Activated naive CD8-positive, alpha-beta T cell treated with anti-CD3 and anti-CD28 coated beads, Interleukin-2, amount 50 U/mL, for 24 hours (primary cell): ENCODE results near the gene REEP3.
"Not testable (repeated sequence)": the region's sequence is repeated elsewhere in the genome, so short reads cannot be mapped to it uniquely, and the experiment has no call there.

ENCODE experiments used
- ATAC-seq: fragments of 150-1000 bp; cut with Tn5 transposase; one replicate; pipeline ENCODE4 v1.10.0; 2021
- DNase-seq: peaks from one replicate; pipeline ENCODE4 v3.0.0; 2021
- H3K27ac Mint-ChIP-seq: one replicate; pipeline ENCODE4 v1.8.0; 2021; ENCODE audit warnings: mild to moderate bottlenecking, mixed read lengths
- H3K27me3 Mint-ChIP-seq: one replicate; pipeline ENCODE4 v1.8.0; 2021; ENCODE audit warnings: mixed read lengths
- H3K36me3 Mint-ChIP-seq: one replicate; pipeline ENCODE4 v1.8.0; 2021; ENCODE audit warnings: low read depth, mixed read lengths
- H3K4me1 Mint-ChIP-seq: one replicate; pipeline ENCODE4 v1.8.0; 2021; ENCODE audit warnings: mixed read lengths
- H3K4me3 Mint-ChIP-seq: one replicate; pipeline ENCODE4 v1.8.0; 2021; ENCODE audit warnings: mild to moderate bottlenecking, moderate library complexity, mixed read lengths
- H3K9me3 Mint-ChIP-seq: one replicate; pipeline ENCODE4 v1.8.0; 2021; ENCODE audit warnings: mixed read lengths

The REEP3 gene

DNA sequence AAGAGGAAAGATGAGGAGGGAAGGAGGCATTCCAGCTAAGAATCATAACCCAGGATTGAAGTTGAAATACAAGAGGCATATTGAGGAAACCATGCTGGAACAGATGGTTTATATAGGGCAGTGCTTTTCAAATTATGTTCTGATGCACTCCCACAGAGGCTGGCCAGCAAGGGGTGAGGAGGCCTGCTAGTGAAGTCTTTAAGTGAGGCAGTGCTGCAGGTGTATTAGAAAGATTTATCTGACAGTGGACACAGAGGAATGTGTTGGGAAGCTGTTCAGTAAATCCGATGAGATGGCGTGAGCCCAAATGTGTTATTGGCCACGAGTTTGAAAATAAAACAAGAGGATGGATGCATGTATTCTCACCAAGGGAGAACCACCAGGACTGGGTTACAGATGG, 28.6 kb downstream of the REEP3 start:
- Mint-ChIP-seq H3K27me3 (no peaks in the 10 kb centered on the region), H3K36me3 (peaks cover 6% of the 10 kb centered on the region), H3K9me3 (no peaks in the 10 kb centered on the region), H3K27ac (no peak overlapping the region), H3K4me3 (no peak overlapping the region), H3K4me1 (peaks cover 17% of the 10 kb centered on the region)
- DNase-seq (no peak), ATAC-seq (no peak)

DNA sequence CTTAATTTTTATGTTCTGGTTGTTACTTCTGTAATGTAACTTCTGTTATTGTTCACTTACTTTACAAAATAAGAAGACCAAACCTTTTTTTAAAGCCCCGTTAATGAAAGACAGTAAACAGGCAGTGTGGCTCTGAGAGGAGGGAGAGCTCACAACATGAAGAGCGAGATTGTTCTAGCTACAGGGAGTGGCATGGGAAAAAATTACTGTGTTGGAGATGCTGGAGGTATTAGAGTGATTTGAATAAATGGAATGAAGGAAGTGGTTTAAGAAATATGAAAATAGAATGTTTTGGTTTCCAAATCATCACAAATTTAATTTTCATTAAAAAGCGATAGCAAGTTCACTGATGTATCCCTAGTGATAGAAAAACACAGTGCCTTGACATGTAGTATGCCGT, 31.8 kb downstream of the REEP3 start:
- DNase-seq (no peak), ATAC-seq (no peak)
- Mint-ChIP-seq H3K9me3 (no peaks in the 10 kb centered on the region), H3K27me3 (no peaks in the 10 kb centered on the region), H3K27ac (no peak overlapping the region), H3K4me1 (peaks cover 24% of the 10 kb centered on the region), H3K4me3 (no peak overlapping the region), H3K36me3 (peaks cover 2% of the 10 kb centered on the region)

DNA sequence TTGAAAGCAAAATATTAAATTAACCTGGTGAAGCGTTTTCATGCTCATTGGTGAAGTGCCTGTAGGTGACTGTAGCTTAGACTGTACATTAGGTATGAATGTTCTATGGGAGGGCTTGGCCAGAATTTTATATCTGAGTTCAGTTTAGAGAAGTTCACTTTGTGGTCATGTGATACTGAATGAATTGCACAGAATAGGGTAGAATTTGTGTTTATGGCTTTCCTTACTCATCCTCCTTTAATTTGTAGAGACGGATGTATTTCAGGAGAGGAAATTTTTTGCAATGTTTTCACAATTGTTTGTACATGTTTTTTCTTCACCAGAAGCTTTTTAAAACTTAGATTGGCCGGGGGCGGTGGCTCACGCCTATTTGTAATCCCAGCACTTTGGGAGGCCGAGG, 32.3 kb downstream of the REEP3 start:
- Mint-ChIP-seq H3K4me1 (peaks cover 24% of the 10 kb centered on the region), H3K27ac (no peak overlapping the region), H3K36me3 (peaks cover 2% of the 10 kb centered on the region), H3K4me3 (no peak overlapping the region), H3K27me3 (no peaks in the 10 kb centered on the region), H3K9me3 (no peaks in the 10 kb centered on the region)
- no peak for DNase-seq
- no peak for ATAC-seq

DNA sequence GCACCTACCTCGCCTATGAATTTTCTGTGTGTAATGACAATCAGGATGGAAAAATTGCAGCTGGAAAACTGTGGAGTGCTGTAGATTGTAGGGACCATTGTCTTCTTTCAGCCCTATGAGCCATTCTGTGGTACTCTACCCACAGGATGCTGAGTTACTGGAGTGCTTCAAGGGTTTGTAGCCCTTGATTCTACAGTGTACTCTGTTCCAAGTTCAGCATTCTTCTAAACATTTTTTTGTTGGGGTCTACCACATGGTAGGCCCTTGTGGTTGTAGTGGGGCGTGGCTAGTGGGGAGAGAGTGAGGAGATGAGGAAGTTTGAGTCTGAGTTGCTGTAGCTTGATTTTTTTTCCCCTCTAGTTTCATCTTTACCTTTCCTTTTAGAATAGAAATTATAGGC, 33.5 kb downstream of the REEP3 start:
- peak; percentile 79 for ATAC-seq
- Mint-ChIP-seq H3K27me3 (no peaks in the 10 kb centered on the region), H3K9me3 (no peaks in the 10 kb centered on the region), H3K4me1 (peaks cover 24% of the 10 kb centered on the region), H3K4me3 (no peak overlapping the region), H3K36me3 (peaks cover 2% of the 10 kb centered on the region), H3K27ac (peak overlapping the region; percentile 30)
- peak; percentile 28 for DNase-seq

DNA sequence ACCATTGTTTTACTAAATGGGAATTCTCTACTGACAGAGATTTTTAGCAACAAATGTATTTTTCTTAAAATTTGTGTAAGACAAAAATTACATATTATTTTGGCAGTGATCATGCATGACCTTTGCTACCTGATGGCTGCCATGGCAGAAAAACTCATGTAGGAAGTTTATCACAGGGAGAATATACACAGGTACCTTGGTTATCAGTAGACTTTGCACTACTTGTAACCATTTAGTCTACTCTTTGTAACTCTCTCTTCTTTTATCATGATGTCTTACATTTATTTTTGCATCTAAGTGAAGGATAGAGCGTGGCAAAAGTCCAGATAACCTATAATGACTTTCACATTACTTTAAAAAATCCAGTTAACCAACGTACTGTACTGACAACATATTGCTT, 34.1 kb downstream of the REEP3 start:
- no peak for ATAC-seq

DNA sequence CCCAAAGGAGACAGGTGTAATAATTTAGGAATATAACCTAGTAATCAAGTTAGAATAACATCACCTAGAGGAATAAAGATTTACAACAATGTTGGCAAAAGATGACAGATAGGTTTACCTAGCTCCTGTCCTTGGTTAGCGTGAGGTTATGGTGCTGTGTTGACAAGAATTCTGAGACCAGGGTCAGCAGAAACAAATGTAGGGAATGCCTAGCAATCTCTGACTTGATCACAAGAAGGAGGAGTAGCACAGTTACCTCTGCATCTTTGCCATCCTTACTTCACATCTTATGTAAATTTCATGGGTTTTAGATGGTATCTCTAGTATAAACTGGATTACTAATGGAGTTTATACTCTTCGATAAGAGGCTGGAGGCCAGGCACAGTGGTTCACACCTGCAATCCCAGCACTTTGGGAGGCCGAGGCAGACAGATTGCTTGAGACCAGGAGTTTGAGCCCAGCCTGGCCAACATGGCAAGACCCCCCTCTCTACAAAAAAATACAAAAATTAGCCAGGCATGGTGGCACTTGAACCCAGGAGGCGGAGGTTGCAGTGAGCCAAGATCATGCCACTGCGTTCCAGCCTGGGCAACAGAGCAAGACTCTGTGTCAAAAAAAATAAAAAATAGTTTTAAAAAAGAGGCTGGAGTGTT, 37.1 kb downstream of the REEP3 start:
- Mint-ChIP-seq H3K27ac (no peak overlapping the region), H3K4me1 (peaks cover 20% of the 10 kb centered on the region), H3K36me3 (peaks cover 2% of the 10 kb centered on the region), H3K9me3 (no peaks in the 10 kb centered on the region), H3K27me3 (no peaks in the 10 kb centered on the region), H3K4me3 (no peak overlapping the region)
- ATAC-seq (no peak), DNase-seq (no peak)

More for the DNA sequence above, 34.1 kb downstream of the REEP3 start:
- Mint-ChIP-seq H3K4me3 (no peak overlapping the region), H3K27me3 (no peaks in the 10 kb centered on the region), H3K27ac (no peak overlapping the region), H3K9me3 (no peaks in the 10 kb centered on the region), H3K36me3 (peaks cover 2% of the 10 kb centered on the region), H3K4me1 (peaks cover 24% of the 10 kb centered on the region)
- no peak for DNase-seq

DNA sequence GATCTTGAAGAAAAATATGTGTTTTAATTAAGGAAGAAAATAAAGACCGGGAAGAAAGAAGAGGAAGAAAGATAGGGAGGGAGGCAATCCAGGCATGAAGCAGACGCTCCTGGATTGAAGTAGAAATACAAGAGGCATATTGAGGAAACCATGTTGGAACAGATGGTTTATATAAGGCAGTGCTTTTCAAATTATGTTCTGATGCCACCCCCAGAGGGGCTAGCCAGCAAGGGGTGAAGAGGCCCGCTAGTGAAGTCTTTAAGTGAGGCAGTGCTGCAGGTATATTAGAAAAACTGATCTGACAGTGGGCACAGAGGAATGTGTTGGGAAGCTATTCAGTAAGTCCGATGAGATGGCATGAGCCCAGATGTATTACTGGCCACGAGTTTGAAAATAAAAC, 40.1 kb downstream of the REEP3 start:
- Mint-ChIP-seq H3K9me3 (no peaks in the 10 kb centered on the region), H3K36me3 (no peaks in the 10 kb centered on the region), H3K27ac (no peak overlapping the region), H3K27me3 (no peaks in the 10 kb centered on the region), H3K4me1 (peaks cover 7% of the 10 kb centered on the region), H3K4me3 (no peak overlapping the region)
- ATAC-seq (no peak), DNase-seq (no peak)

DNA sequence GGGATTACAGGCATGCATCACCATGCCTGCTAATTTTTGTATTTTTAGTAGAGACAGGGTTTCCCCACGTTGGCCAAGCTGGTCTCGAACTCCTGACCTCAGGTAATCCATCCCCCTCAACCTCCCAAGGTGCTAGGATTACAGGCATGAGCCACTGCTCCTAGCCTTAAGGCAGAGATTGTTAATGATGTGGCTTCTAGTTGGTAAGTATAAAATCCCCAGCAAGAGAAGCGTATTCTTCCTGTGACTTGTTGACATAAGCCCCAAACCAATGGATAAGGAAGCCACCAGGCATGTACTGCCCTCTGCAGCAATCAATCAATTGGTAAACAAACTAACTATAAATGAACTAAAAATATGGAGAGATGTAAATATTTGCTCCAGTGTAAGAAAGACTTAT, 41.2 kb downstream of the REEP3 start:
- Mint-ChIP-seq H3K4me1 (peaks cover 7% of the 10 kb centered on the region), H3K27ac (no peak overlapping the region), H3K9me3 (no peaks in the 10 kb centered on the region), H3K27me3 (no peaks in the 10 kb centered on the region), H3K4me3 (no peak overlapping the region), H3K36me3 (peaks cover 1% of the 10 kb centered on the region)
- ATAC-seq = no peak
- no peak for DNase-seq

DNA sequence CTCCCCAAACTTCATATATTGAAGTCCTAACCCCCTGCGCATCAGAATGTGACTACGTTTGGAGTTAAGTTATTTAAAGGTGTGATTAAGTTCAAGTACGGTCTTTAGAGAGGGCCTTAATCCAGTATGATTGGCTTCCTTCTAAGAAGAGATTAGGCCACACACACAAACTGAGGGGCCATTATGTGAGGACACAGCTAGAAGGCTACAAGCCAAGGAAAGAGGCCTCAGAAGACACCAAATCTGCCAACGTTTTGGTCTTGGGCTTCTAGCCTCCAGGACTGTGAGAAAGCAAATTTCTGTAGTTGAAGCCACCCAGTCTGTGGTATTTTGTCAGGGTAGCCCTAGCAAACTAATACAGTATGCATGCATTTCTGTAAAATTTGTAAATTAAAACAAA, 41.7 kb downstream of the REEP3 start:
- ATAC-seq (no peak), DNase-seq (no peak)
- no peak overlapping the region for H3K4me3 Mint-ChIP-seq
- no peaks in the 10 kb centered on the region for H3K9me3 Mint-ChIP-seq
- no peak overlapping the region for H3K27ac Mint-ChIP-seq
- no peaks in the 10 kb centered on the region for H3K27me3 Mint-ChIP-seq
- peaks cover 3% of the 10 kb centered on the region for H3K36me3 Mint-ChIP-seq
- H3K4me1 Mint-ChIP-seq = peaks cover 7% of the 10 kb centered on the region

DNA sequence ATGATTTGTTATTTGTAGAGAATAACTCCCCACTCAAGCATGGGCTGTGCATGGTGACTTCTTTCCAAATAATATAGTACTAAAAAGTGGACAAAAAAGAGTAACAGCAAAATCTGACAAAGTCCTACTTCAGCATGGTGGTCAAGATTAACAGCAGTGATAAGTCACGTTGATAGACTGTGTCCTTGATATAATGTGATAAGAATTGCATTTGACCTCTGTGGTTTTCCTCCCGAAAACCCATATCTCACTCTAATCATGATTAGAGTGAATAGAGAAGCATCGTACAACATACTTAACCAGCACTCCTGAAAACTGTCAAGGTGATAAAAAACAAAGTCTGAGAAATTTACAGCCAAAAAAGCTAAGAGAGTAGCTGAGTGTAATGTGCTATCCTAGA, 42.4 kb downstream of the REEP3 start:
- no peaks in the 10 kb centered on the region for H3K9me3 Mint-ChIP-seq
- H3K27me3 Mint-ChIP-seq = no peaks in the 10 kb centered on the region
- H3K36me3 Mint-ChIP-seq = peaks cover 3% of the 10 kb centered on the region
- no peak for ATAC-seq
- no peak overlapping the region for H3K4me3 Mint-ChIP-seq
- DNase-seq = no peak
- peaks cover 7% of the 10 kb centered on the region for H3K4me1 Mint-ChIP-seq
- H3K27ac Mint-ChIP-seq = no peak overlapping the region

DNA sequence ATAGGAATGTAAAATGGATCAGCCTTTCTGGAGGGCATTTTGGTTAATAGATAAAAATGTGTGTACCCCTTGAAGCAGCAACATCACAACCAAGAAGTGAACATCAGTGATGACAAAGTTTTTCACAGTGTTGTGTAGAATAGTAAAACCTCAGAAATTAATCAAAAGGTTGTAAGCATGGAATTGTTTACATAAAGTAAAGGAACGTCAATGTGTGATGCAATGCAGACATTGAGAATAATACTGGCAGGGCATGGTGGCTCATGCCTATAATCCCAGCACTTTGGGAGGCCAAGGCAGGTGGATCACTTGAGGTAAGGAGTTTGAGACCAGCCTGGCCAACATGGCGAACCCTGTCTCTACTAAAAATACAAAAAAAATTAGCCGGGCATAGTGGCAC, 43.5 kb downstream of the REEP3 start:
- not testable (repeated sequence) for H3K27me3 Mint-ChIP-seq, ATAC-seq, DNase-seq, H3K36me3 Mint-ChIP-seq, H3K9me3 Mint-ChIP-seq, H3K4me3 Mint-ChIP-seq, H3K4me1 Mint-ChIP-seq, H3K27ac Mint-ChIP-seq

DNA sequence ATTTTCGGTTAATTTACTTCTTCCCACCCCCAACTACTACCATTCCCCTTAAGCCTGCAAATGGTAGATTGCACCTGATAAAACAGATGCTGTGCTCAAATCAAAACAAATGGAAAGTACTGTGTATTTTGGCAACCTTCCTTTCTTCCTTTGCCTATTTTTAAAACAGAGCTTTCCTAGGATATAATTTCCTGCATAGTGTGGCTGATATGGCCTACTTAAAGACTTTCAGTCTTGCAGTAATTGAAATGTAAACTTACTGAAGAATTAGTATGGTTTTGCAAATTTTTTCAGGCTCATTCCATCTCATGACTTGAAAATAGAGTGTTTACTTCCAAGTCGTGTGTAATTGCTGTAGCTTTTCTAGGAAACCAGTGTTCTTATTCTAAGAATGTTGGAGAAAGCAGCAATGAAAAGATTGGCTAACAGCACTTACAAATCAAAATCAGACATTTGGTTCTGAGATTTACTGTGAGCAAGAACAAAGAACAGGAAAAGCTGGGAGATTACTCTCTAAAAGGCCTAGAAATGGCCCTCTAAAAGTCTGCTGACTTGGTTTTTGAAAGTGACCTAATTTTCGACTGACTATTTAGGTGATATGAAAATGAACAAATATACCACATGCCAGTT, 52.0 kb downstream of the REEP3 start:
- no peak for ATAC-seq
- H3K27ac Mint-ChIP-seq = peak overlapping the region; percentile 43
- DNase-seq = no peak

DNA sequence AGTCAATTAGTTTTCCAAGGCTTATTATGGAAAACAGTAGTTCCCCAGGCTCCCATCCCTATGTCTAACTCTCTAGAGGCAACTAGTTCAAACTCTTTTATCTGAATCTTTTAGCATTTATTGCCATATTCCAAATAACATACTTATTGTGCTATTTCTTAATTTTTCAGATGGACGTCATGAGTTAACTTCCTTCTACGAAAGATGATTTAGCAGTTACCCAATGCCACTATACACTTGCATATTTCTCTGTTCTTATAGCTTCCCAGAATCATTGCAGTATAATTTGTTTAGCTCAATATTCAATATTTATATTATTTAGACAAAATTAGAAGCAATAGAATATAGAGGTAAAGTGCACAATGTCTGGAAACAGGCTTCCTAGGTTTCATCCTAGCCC, 52.8 kb downstream of the REEP3 start:
- ATAC-seq (no peak), DNase-seq (no peak)
- Mint-ChIP-seq H3K4me3 (no peak overlapping the region), H3K27ac (no peak overlapping the region), H3K9me3 (no peaks in the 10 kb centered on the region), H3K36me3 (peaks cover 18% of the 10 kb centered on the region), H3K27me3 (no peaks in the 10 kb centered on the region), H3K4me1 (peaks cover 11% of the 10 kb centered on the region)

More for the DNA sequence above, 52.0 kb downstream of the REEP3 start:
- peaks cover 18% of the 10 kb centered on the region for H3K36me3 Mint-ChIP-seq
- no peak overlapping the region for H3K4me3 Mint-ChIP-seq
- no peaks in the 10 kb centered on the region for H3K9me3 Mint-ChIP-seq
- H3K4me1 Mint-ChIP-seq = peaks cover 11% of the 10 kb centered on the region
- H3K27me3 Mint-ChIP-seq = no peaks in the 10 kb centered on the region

DNA sequence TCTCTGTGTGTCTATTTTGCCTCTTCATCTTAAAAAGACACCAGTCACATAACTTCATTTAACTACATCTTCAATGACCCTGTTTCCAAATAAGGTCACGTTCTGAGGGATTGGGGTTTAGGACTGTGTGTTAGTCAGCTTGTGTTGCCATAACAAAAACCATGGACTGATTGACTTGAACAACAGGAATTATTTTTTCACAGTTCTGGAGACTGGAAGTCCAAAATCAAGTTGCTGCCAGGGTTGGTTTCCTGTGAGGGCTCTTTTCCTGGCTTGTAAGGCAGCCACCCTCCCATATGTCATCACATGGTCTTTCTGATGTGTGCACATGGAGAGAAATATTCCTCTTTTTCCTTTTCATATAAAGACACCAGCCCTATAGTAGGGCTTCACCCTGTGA, 55.3 kb downstream of the REEP3 start:
- peaks cover 16% of the 10 kb centered on the region for H3K36me3 Mint-ChIP-seq
- H3K4me3 Mint-ChIP-seq = no peak overlapping the region
- no peak for ATAC-seq
- H3K9me3 Mint-ChIP-seq = no peaks in the 10 kb centered on the region
- peaks cover 11% of the 10 kb centered on the region for H3K4me1 Mint-ChIP-seq
- no peak overlapping the region for H3K27ac Mint-ChIP-seq
- no peaks in the 10 kb centered on the region for H3K27me3 Mint-ChIP-seq
- DNase-seq = no peak

DNA sequence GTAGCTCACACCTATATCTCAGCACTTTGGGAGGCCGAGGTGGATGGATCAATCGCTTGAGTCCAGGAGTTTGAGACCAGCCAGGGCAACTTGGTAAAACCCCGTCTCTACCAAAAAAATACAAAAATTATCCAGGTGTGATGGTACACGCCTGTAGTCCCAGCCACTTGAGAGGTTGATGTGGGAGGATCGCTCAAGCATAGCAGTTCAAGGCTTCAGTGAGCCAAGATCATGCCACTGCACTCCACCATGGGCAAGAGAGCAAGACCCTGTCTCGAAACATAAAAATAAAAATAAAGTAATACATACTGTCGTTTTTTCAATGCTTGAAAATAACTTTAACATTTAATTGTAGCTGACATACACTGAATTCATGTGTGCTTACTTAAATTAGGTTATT, 57.3 kb downstream of the REEP3 start:
- DNase-seq (no peak), ATAC-seq (no peak)
- Mint-ChIP-seq H3K4me1 (peaks cover 3% of the 10 kb centered on the region), H3K4me3 (no peak overlapping the region), H3K27ac (no peak overlapping the region), H3K9me3 (no peaks in the 10 kb centered on the region), H3K36me3 (peaks cover 16% of the 10 kb centered on the region), H3K27me3 (no peaks in the 10 kb centered on the region)
